Kidney epithelial cell (primary cell): ENCODE data around the gene HES4. TPM values are rescaled to one million over a fixed set of nuclear protein-coding genes. Genes with fewer than 3 reads are reported as not detected.
A peak's percentile ranks its signal among the peaks of the same experiment; 100 is the strongest.

ENCODE experiments used
- DNase-seq: peaks from one replicate; pipeline ENCODE4 v3.0.0-alpha.2; 2010; ENCODE audit warnings: low read depth
- H3K27me3 ChIP-seq: 2 replicates; pipeline ENCODE4 v1.6.0; 2011; ENCODE audit warnings: low read length; ENCODE audit not compliant: control insufficient read depth, insufficient read depth
- H3K36me3 ChIP-seq: 2 replicates; pipeline ENCODE4 v1.5.1; 2011; ENCODE audit warnings: low read length; ENCODE audit not compliant: control insufficient read depth, insufficient read depth
- H3K4me3 ChIP-seq: 2 replicates; pipeline ENCODE4 v1.5.1; 2011; ENCODE audit warnings: low read depth, mild to moderate bottlenecking, control low read depth, low read length
- total RNA-seq: library from RNA; depleted of rRNA; stranded (reverse); fragments of >200 nt; gene quantifications from 2 replicates; pipeline ENCODE4 v1.2.3, GENCODE V29; 2015
- TF ChIP-seq, protein P1 (sequence below): IDR thresholded peaks from 2 replicates; pipeline ENCODE4 v1.5.1; 2011; ENCODE audit warnings: mild to moderate bottlenecking, moderate library complexity, low read length, control low read depth, inconsistent platforms; ENCODE audit not compliant: insufficient read depth, poor library complexity, severe bottlenecking

HES4 gene
- total RNA-seq, 1 donor from 2014 or later: 160 TPM

GRCh38 chr1:970973-971730 is 28.7 kb downstream of the HES4 start:
- H3K36me3 ChIP-seq: no peaks in the 10 kb centered on the region
- TF ChIP-seq, protein P1, sequence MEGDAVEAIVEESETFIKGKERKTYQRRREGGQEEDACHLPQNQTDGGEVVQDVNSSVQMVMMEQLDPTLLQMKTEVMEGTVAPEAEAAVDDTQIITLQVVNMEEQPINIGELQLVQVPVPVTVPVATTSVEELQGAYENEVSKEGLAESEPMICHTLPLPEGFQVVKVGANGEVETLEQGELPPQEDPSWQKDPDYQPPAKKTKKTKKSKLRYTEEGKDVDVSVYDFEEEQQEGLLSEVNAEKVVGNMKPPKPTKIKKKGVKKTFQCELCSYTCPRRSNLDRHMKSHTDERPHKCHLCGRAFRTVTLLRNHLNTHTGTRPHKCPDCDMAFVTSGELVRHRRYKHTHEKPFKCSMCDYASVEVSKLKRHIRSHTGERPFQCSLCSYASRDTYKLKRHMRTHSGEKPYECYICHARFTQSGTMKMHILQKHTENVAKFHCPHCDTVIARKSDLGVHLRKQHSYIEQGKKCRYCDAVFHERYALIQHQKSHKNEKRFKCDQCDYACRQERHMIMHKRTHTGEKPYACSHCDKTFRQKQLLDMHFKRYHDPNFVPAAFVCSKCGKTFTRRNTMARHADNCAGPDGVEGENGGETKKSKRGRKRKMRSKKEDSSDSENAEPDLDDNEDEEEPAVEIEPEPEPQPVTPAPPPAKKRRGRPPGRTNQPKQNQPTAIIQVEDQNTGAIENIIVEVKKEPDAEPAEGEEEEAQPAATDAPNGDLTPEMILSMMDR: no peak
- peaks cover 19% of the 10 kb centered on the region for H3K27me3 ChIP-seq
- no peak for DNase-seq
- H3K4me3 ChIP-seq: no peak overlapping the region

- peaks cover 19% of the 10 kb centered on the region for H3K27me3 ChIP-seq
- TF ChIP-seq, protein P1: no peak
- no peaks in the 10 kb centered on the region for H3K36me3 ChIP-seq
- no peak for DNase-seq
- no peak overlapping the region for H3K4me3 ChIP-seq
Measured at GRCh38 chr1:970242-970972, 29.5 kb downstream of the HES4 start.

- TF ChIP-seq, protein P1: no peak
- Histone ChIP-seq H3K4me3 (no peak overlapping the region), H3K36me3 (no peaks in the 10 kb centered on the region), H3K27me3 (peaks cover 19% of the 10 kb centered on the region)
- DNase-seq: no peak
Measured at GRCh38 chr1:969260-969855, 30.5 kb downstream of the HES4 start.

DNA sequence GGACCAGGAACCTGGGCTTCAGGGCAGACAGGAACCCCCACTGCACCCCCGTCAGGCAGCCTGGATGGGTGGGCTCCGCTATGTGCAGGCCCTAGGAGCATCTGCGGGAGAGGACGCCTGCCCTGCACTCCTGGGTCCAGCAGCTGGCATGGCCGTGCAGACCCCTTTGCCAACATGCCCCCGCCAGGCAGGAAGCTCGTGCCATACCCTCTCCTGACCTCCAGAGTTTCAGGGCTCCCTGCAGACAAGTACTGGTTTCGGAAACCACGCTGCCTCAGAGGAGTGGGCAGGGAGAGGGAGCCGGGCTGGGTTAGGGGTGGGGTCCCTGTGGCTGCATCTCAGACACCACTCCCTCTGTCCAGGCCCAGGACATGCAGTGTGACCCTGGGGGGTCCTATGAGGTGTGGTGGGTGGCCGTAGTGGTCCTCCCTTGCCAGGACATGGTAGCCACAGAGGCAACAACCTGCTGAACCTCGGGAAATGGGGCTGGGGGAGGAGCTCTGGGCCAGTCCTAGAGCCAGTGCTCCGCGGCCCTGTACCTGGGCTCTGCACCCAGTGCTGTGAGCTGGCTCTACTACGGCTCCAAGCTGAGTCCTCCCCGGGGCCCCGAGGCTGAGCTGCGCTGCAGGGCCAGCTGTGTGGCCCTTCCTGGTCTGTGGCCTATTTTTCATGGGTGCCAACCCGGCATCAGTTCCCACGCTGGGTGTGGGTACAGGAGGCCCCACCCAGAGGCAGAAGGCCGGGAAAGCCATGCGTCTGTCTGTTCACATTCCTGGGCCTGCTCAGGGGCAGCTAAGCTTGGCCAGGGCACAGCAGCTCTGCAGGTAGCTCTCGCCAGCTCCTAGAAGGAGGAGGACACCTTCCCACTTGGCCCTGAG is 32.2 kb downstream of the HES4 start:
- Histone ChIP-seq H3K36me3 (no peaks in the 10 kb centered on the region), H3K27me3 (peaks cover 19% of the 10 kb centered on the region), H3K4me3 (no peak overlapping the region)
- no peak for DNase-seq
- TF ChIP-seq, protein P1: no peak

DNA sequence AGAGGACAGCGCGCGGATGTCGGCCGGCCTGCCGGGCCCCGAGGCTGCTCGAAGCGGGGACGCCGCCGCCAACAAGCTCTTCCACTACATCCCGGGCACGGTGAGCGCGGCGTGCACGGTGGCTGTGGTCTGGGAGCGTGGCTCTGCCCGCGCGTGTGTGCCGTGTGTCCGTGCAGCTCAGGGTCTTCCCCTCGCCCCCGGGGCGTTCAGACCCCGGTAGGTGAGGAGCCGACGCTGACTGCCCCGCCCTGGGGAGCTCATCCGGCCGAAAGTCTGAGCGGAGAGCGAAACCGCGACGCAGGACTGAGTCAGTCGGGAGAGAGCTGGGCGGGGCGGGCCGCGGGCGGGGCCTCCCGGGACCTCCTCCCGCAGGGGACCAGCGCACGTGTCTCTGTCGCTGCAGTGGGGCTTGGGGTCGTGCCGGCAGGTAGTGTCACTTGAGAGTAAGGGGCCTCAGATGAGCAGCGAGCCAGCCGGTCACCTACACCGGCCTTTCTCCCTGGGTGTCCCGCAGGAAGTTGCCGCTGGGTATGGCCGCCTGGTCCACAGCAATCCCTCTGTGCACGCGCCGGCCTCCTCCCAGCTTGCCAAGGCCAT is 33.1 kb downstream of the HES4 start:
- Histone ChIP-seq H3K36me3 (no peaks in the 10 kb centered on the region), H3K4me3 (peak overlapping the region; percentile 59), H3K27me3 (peaks cover 19% of the 10 kb centered on the region)
- TF ChIP-seq, protein P1: no peak
- no peak for DNase-seq
